Activated naive CD4-positive, alpha-beta T cell (primary cell): ENCODE measurements around the gene SUN5.
"Not testable (repeated sequence)": the region's sequence is repeated elsewhere in the genome, so short reads cannot be mapped to it uniquely, and the experiment has no call there.

Source experiments
- DNase-seq, 4 experiments: peaks; one replicate each; lab custom pipeline; 2025; lab: John Stamatoyannopoulos, UW

Gene SUN5

GRCh38 chr20:32965115-32965514 lies 39.1 kb downstream of the SUN5 start:
- no peak for DNase-seq

GRCh38 chr20:32964575-32964974 lies 39.7 kb downstream of the SUN5 start:
- DNase-seq, result no peak

- no peak for DNase-seq
Measured at GRCh38 chr20:32963176-32963575, 41.1 kb downstream of the SUN5 start.

GRCh38 chr20:32962646-32963045 lies 41.6 kb downstream of the SUN5 start:
- not testable (repeated sequence) for DNase-seq

- DNase-seq, result no peak
Measured at GRCh38 chr20:32962053-32962452, 42.2 kb downstream of the SUN5 start.

GRCh38 chr20:32960849-32961731 lies 43.1 kb downstream of the SUN5 start:
- no peak for DNase-seq

GRCh38 chr20:32960222-32960518 lies 44.1 kb downstream of the SUN5 start:
- DNase-seq, result no peak

- no peak for DNase-seq
Measured at GRCh38 chr20:32959351-32960221, 44.6 kb downstream of the SUN5 start.

- no peak for DNase-seq
Measured at GRCh38 chr20:32958574-32958973, 45.7 kb downstream of the SUN5 start.

GRCh38 chr20:32957459-32957858 lies 46.8 kb downstream of the SUN5 start:
- no peak for DNase-seq

- DNase-seq, result not testable (repeated sequence)
Measured at GRCh38 chr20:32950539-32950938, 53.7 kb downstream of the SUN5 start.

- no peak for DNase-seq
Measured at GRCh38 chr20:32946629-32947028, 57.6 kb downstream of the SUN5 start.

- DNase-seq, result no peak
Measured at GRCh38 chr20:32945710-32946221, 58.5 kb downstream of the SUN5 start.

GRCh38 chr20:32943490-32944052 lies 60.7 kb downstream of the SUN5 start:
- DNase-seq, result no peak

GRCh38 chr20:32941155-32941885 lies 62.9 kb downstream of the SUN5 start:
- DNase-seq, result no peak

- no peak for DNase-seq
Measured at GRCh38 chr20:32934580-32934979, 69.7 kb downstream of the SUN5 start.
